ENCODE results near the gene PGA4. TPM values are rescaled to one million over a fixed set of nuclear protein-coding genes. Genes with fewer than 3 reads are reported as not detected.
"Not testable (repeated sequence)": the region's sequence is repeated elsewhere in the genome, so short reads cannot be mapped to it uniquely, and the experiment has no call there.

The PGA4 gene
- total and polyA plus RNA-seq, 2 of the 8 experiments (the other 6 are each of a cell fraction or from before 2014, with no cell fraction given), result 1.3 TPM; not detected in 1

DNA sequence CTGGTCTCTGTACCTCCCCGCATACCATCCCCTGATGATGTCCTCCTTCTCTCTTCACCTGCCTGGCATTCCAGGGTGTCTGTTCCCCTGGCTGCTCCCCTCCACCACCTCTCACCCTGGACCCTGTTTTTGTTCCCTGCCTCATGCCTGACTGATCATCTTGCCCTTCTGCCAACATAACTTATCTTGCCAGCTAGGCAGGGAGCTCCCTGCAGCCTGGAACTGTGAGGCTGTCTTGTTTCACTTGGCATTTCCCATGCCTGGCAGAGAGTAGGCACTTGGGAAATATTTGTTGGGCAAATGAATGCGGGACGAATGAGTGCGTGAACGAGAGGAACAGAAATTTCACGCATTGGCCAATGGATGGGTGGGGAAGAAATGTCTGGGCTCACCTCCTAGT is 11.5 kb upstream of the PGA4 start:
- H3K36me3 ChIP-seq (ENCODE audit: control insufficient read depth in 2 of 4, insufficient read depth in 4 of 4, low read length in 3 of 4); H3K9me3 ChIP-seq (ENCODE audit: insufficient read depth in 2 of 2, low read depth in 1 of 2, low read length in 1 of 2); CTCF ChIA-PET (ENCODE audit: partially characterized antibody); DNase-seq (ENCODE audit: low read depth in 1 of 2, low spot score in 2 of 2); H2BK15ac ChIP-seq (ENCODE audit: low read length); H2BK5ac ChIP-seq (ENCODE audit: low read depth, low read length); H2BK12ac ChIP-seq (ENCODE audit: low read depth, low read length); H4K5ac ChIP-seq (ENCODE audit: insufficient read length, low read depth, low read length); H3K79me2 ChIP-seq (ENCODE audit: control insufficient read depth in 1 of 2, insufficient read depth in 2 of 2, low read length in 2 of 2); POLR2A ChIA-PET (ENCODE audit: partially characterized antibody); H3K56ac ChIP-seq (replicated peaks; ENCODE audit: insufficient read length, low read depth, low read length); H3K4me1 ChIP-seq (replicated peaks in 1 of 4; ENCODE audit: control insufficient read depth in 3 of 4, insufficient read depth in 4 of 4, low read length in 3 of 4); H3K4me2 ChIP-seq (ENCODE audit: insufficient read depth in 1 of 2, low read depth in 2 of 2, low read length in 2 of 2); H2BK120ac ChIP-seq (replicated peaks; ENCODE audit: low read depth, low read length); H3K18ac ChIP-seq (ENCODE audit: extremely low read depth, low read length); H3K4me3 ChIP-seq (ENCODE audit: extremely low read depth in 1 of 4, insufficient read depth in 2 of 4, low read depth in 3 of 4, low read length in 4 of 4); H4K91ac ChIP-seq (replicated peaks; ENCODE audit: insufficient read length, low read length); H3K23ac ChIP-seq (ENCODE audit: insufficient read length); H3K23me2 ChIP-seq (ENCODE audit: low read depth, low read length); H2BK20ac ChIP-seq (ENCODE audit: low read length); H4K8ac ChIP-seq (ENCODE audit: extremely low read depth, insufficient read depth, low read length); H3K79me1 ChIP-seq (ENCODE audit: low read depth, low read length); H2AK5ac ChIP-seq (ENCODE audit: low read depth, low read length); H2AFZ ChIP-seq (ENCODE audit: low read length); H3K4ac ChIP-seq (replicated peaks; ENCODE audit: insufficient read length, low read depth, low read length); H3K27me3 ChIP-seq (replicated peaks in 1 of 4; ENCODE audit: control insufficient read depth in 3 of 4, extremely low read depth in 1 of 4, insufficient read depth in 3 of 4, low read length in 3 of 4); H3K27ac ChIP-seq (ENCODE audit: low read depth, low read length); H4K20me1 ChIP-seq (replicated peaks in 1 of 2; ENCODE audit: control insufficient read depth in 1 of 2, insufficient read depth in 2 of 2, low read length in 2 of 2); H3K9ac ChIP-seq (replicated peaks in 1 of 4; ENCODE audit: extremely low read depth in 1 of 4, low read depth in 3 of 4, low read length in 3 of 4); FAIRE-seq; H3K14ac ChIP-seq (ENCODE audit: insufficient read length): not testable (repeated sequence)
- no CpG with 5 or more reads among the region's 6 CpGs for WGBS, 2 experiments (ENCODE audit: extremely low coverage in 1 of 2, insufficient coverage in 1 of 2, insufficient read length in 1 of 2, insufficient replicate concordance in 2 of 2, low coverage in 1 of 2, low lambda C conversion rate in 2 of 2, missing lambda C conversion rate in 1 of 2)

DNA sequence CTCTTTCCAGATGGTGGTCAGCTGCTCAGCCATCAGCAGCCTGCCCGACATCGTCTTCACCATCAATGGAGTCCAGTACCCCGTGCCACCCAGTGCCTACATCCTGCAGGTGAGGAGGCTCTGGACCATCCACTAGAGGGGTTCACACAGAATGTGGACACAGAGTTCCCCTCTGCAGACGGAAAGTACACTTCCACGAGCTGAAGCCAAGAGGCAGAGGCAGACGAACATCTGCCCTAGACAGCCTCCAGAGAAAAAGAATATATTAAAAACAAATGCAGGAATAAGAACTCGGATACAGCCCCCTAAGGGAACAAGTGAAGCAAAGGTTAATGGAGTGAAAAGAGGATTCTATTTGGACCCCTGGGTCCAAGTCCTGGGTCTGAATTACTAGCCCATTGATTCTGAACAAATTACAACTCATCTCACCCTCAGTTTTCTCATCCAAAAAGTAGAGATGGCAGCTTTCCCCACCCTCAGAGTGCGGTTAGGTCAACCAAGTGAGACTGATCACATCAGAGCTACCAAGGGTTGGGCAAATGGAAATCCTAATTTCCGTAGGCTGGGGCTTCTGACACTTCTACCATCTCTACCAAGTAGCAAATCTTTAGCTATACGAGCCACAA is 10.7 kb upstream of the PGA4 start:
- H3K23me2 ChIP-seq (ENCODE audit: low read depth, low read length); H4K20me1 ChIP-seq (replicated peaks in 1 of 2; ENCODE audit: control insufficient read depth in 1 of 2, insufficient read depth in 2 of 2, low read length in 2 of 2); H3K36me3 ChIP-seq (ENCODE audit: control insufficient read depth in 2 of 4, insufficient read depth in 4 of 4, low read length in 3 of 4); H2BK12ac ChIP-seq (ENCODE audit: low read depth, low read length); H2BK120ac ChIP-seq (replicated peaks; ENCODE audit: low read depth, low read length); H3K9ac ChIP-seq (replicated peaks in 1 of 4; ENCODE audit: extremely low read depth in 1 of 4, low read depth in 3 of 4, low read length in 3 of 4); H3K4me2 ChIP-seq (ENCODE audit: insufficient read depth in 1 of 2, low read depth in 2 of 2, low read length in 2 of 2); CTCF ChIA-PET (ENCODE audit: partially characterized antibody); H2BK5ac ChIP-seq (ENCODE audit: low read depth, low read length); H3K4me3 ChIP-seq (ENCODE audit: extremely low read depth in 1 of 4, insufficient read depth in 2 of 4, low read depth in 3 of 4, low read length in 4 of 4); H3K4me1 ChIP-seq (replicated peaks in 1 of 4; ENCODE audit: control insufficient read depth in 3 of 4, insufficient read depth in 4 of 4, low read length in 3 of 4); DNase-seq (ENCODE audit: low read depth in 1 of 2, low spot score in 2 of 2); H2AK5ac ChIP-seq (ENCODE audit: low read depth, low read length); H3K27me3 ChIP-seq (replicated peaks in 1 of 4; ENCODE audit: control insufficient read depth in 3 of 4, extremely low read depth in 1 of 4, insufficient read depth in 3 of 4, low read length in 3 of 4); H3K79me2 ChIP-seq (ENCODE audit: control insufficient read depth in 1 of 2, insufficient read depth in 2 of 2, low read length in 2 of 2); H3K14ac ChIP-seq (ENCODE audit: insufficient read length); H3K4ac ChIP-seq (replicated peaks; ENCODE audit: insufficient read length, low read depth, low read length); H3K56ac ChIP-seq (replicated peaks; ENCODE audit: insufficient read length, low read depth, low read length); H2BK20ac ChIP-seq (ENCODE audit: low read length); H4K5ac ChIP-seq (ENCODE audit: insufficient read length, low read depth, low read length); H3K79me1 ChIP-seq (ENCODE audit: low read depth, low read length); FAIRE-seq; H3K23ac ChIP-seq (ENCODE audit: insufficient read length); H3K9me3 ChIP-seq (ENCODE audit: insufficient read depth in 2 of 2, low read depth in 1 of 2, low read length in 1 of 2); H2AFZ ChIP-seq (ENCODE audit: low read length); POLR2A ChIA-PET (ENCODE audit: partially characterized antibody); H3K27ac ChIP-seq (ENCODE audit: low read depth, low read length); H3K18ac ChIP-seq (ENCODE audit: extremely low read depth, low read length); H4K8ac ChIP-seq (ENCODE audit: extremely low read depth, insufficient read depth, low read length); H2BK15ac ChIP-seq (ENCODE audit: low read length); H4K91ac ChIP-seq (replicated peaks; ENCODE audit: insufficient read length, low read length): not testable (repeated sequence)
- 84% methylated on average over 7 of the region's 10 CpGs; no CpG with 5 or more reads in 1 of the 2 experiments for WGBS, 2 experiments (ENCODE audit: extremely low coverage in 1 of 2, insufficient coverage in 1 of 2, insufficient read length in 1 of 2, insufficient replicate concordance in 2 of 2, low coverage in 1 of 2, low lambda C conversion rate in 2 of 2, missing lambda C conversion rate in 1 of 2)
